Measurements from ENCODE around the gene DPM3.

The DPM3 gene

GRCh38 chr1:155110381-155110780 is 29.9 kb downstream of the DPM3 start:
- no peak for DNase-seq (ENCODE audit: extremely low spot score)
- CTCF ChIA-PET: interaction anchor here (0.6 kb wide), 1 partner anchor 8 kb away, joined by 3 read pairs; no protein-coding TSS in a partner anchor
- no peak for TF ChIP-seq CTCF (IDR thresholded peaks at IDR 0.05; ENCODE audit: control extremely low read depth, extremely low read depth, low read depth, missing control alignments)
- POLR2A ChIA-PET: no interaction called here

GRCh38 chr1:155108296-155108695 is 32.0 kb downstream of the DPM3 start:
- ChIA-PET POLR2A (no interaction called here), CTCF (interaction anchor here (0.7 to 6.6 kb wide), 5 partner anchors 13 to 65 kb away, joined by 3 to 26 read pairs (median 10); partner anchors contain the start of gene KRTCAP2)
- DNase-seq (ENCODE audit: extremely low spot score): no peak
- no peak for TF ChIP-seq CTCF (IDR thresholded peaks at IDR 0.05; ENCODE audit: control extremely low read depth, extremely low read depth, low read depth, missing control alignments)

GRCh38 chr1:155107309-155108264 is 32.7 kb downstream of the DPM3 start:
- no peak for TF ChIP-seq CTCF (IDR thresholded peaks at IDR 0.05; ENCODE audit: control extremely low read depth, extremely low read depth, low read depth, missing control alignments)
- DNase-seq (ENCODE audit: extremely low spot score): no peak
- CTCF ChIA-PET: interaction anchor here (0.7 to 6.6 kb wide), 9 partner anchors 12 to 143 kb away, joined by 3 to 26 read pairs (median 3); partner anchors contain the start of gene KRTCAP2
- POLR2A ChIA-PET: no interaction called here

GRCh38 chr1:155106862-155107261 is 33.5 kb downstream of the DPM3 start:
- TF ChIP-seq CTCF (IDR thresholded peaks at IDR 0.05; ENCODE audit: control extremely low read depth, extremely low read depth, low read depth, missing control alignments): no peak
- DNase-seq (ENCODE audit: extremely low spot score): no peak
- ChIA-PET CTCF (interaction anchor here (0.7 to 6.6 kb wide), 7 partner anchors 14 to 144 kb away, joined by 3 to 26 read pairs (median 3); partner anchors contain the start of gene KRTCAP2), POLR2A (no interaction called here)

GRCh38 chr1:155105604-155106011 is 34.7 kb downstream of the DPM3 start:
- no peak for TF ChIP-seq CTCF (IDR thresholded peaks at IDR 0.05; ENCODE audit: control extremely low read depth, extremely low read depth, low read depth, missing control alignments)
- ChIA-PET CTCF (interaction anchor here (1.3 to 6.6 kb wide), 3 partner anchors 14 to 62 kb away, joined by 4 to 26 read pairs (median 14); no protein-coding TSS in a partner anchor), POLR2A (no interaction called here)
- DNase-seq (ENCODE audit: extremely low spot score): no peak

GRCh38 chr1:155104605-155105534 is 35.5 kb downstream of the DPM3 start:
- CTCF ChIA-PET: interaction anchor here (1.3 to 6.6 kb wide), 3 partner anchors 13 to 20 kb away, joined by 4 to 26 read pairs (median 6); no protein-coding TSS in a partner anchor
- POLR2A ChIA-PET: no interaction called here
- TF ChIP-seq CTCF (IDR thresholded peaks at IDR 0.05; ENCODE audit: control extremely low read depth, extremely low read depth, low read depth, missing control alignments): no peak
- no peak for DNase-seq (ENCODE audit: extremely low spot score)

All from GM10248 (cell line).